Psoas muscle (tissue), 8 donors: ENCODE results near the gene FBXW8. TPM values are rescaled to one million over a fixed set of nuclear protein-coding genes. Genes with fewer than 3 reads are reported as not detected.

Experiments used
- ATAC-seq, 4 donors: fragments of 200-7000 bp; cut with Tn5 transposase; one replicate each; pipeline ENCODE4 v1.9.1; 2020; ENCODE audit warnings: moderate library complexity in 3 of 4, mild to moderate bottlenecking in 2 of 4
- DNase-seq, 2 donors: peaks; one replicate each; pipeline ENCODE4 v3.0.0-alpha.2; 2020
- H3K27ac ChIP-seq: fragments of 200-600 bp; one replicate; pipeline ENCODE4 v1.8.0; 2022
- H3K27me3 ChIP-seq, 3 donors: fragments of 200-600 bp in 1 of 3; one replicate each; pipeline versions ENCODE4 v1.6.1 to v1.8.0; 2013 to 2022; ENCODE audit warnings: low read length in 2 of 3, mild to moderate bottlenecking in 2 of 3, moderate library complexity in 1 of 3; ENCODE audit not compliant: insufficient read depth in 3 of 3
- H3K36me3 ChIP-seq, 2 donors: fragments of 200-600 bp in 1 of 2; one replicate each; pipeline versions ENCODE4 v1.6.1 to v1.8.0; 2013 to 2022; ENCODE audit warnings: low read depth in 1 of 2, mild to moderate bottlenecking in 1 of 2, moderate library complexity in 1 of 2; ENCODE audit not compliant: insufficient read depth in 1 of 2
- H3K4me1 ChIP-seq: fragments of 200-600 bp; one replicate; pipeline ENCODE4 v1.8.0; 2022
- H3K4me3 ChIP-seq: fragments of 200-600 bp; one replicate; pipeline ENCODE4 v1.8.0; 2022; ENCODE audit warnings: mild to moderate bottlenecking
- H3K9me3 ChIP-seq: fragments of 200-600 bp; one replicate; pipeline ENCODE4 v1.8.0; 2022
- WGBS, 3 donors: extraction: QIAGEN DNeasy Blood & Tissue Kit; methylation state at CpG; one replicate each; pipeline versions ENCODE4 v1.1.6 to v1.1.7; 2013; 5-methylcytosine and 5-hydroxymethylcytosine counted together
- intact Hi-C, 2 donors: fragments of 100-400 bp; cut with DNase I; formaldehyde crosslinking; loops; one replicate each; pipeline versions ENCODE4 v1.11.0 to v1.14.2; 2022
- polyA plus RNA-seq, 3 donors: library from polyadenylated mRNA; stranded (reverse); fragments of 200-250 nt; gene quantifications; one replicate each; pipeline ENCODE4 v1.2.3, GENCODE V29; 2013
- total RNA-seq, 4 donors: library from RNA; stranded (reverse); fragmentation: NEBNext Ultra II Directional in 2 of 4; extraction: Animal tissue kit (Norgen Biotek cat#: 25700) in 2 of 4; gene quantifications; one replicate each; pipeline versions ENCODE4 v1.2.1 to v1.2.4, GENCODE V29; 2021 to 2023
- TF ChIP-seq, protein P1 (sequence below): fragments of 200-600 bp; IDR thresholded peaks from one replicate; pipeline ENCODE4 v1.8.0; 2022; ENCODE audit warnings: antibody characterized with exemption
- donor health status: healthy with polysubstance abuse.
- donor health status: DM: no; HTN: no; CAD: no; lungs with moderate emphysema.
- donor health status: Bipolar disorder and iron deficiency.
- donor health status: healthy.
- donor health status: DM: yes; HTN: yes; CAD: no.
- donor health status: DM: no; HTN: no; CAD: no.
- donor health status: DM: no; HTN: no; CAD: no.
- donor health status: DM: yes; HTN: yes; CAD: no.

FBXW8 gene
- total and polyA plus RNA-seq, 7 donors = 1.1 to 5.7 (median 3.0) TPM

DNA sequence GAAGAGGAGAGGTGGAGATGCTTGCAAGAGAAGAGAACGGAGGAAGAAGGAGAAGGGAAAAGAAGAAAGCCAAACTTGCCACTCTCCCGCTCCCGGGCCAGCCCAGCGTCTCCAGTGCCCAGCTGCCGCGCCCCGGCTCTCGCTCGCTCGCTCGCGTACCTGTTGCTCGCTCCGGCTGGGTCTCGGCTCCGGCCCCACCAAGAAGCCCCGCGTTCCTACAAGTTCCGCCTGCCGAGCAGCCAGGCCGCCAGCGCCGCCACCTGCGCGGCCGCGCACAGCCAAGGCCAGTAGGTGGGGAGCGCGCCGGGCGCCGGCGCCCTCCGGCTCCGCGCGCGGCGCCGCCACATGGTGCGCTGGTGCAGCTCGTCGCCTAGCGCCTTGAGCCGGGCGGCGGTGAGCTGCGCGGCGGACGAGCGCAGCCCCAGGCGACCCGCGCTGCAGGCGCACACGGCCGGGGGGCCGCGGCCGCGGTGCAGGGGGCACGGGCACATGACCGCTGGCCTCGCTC lies 29.9 kb upstream of the FBXW8 start:
- 0 to 1% (median 1%) methylated on average over 40 to 65 of the region's 65 CpGs for WGBS, 3 donors
- Histone ChIP-seq H3K27ac (no peak overlapping the region), H3K4me3 (peak overlapping the region; percentile 62), H3K9me3 (no peaks in the 10 kb centered on the region), H3K36me3 (no peaks in the 10 kb centered on the region), H3K4me1 (peaks cover 34% of the 10 kb centered on the region), H3K27me3 (peaks cover 0 to 70% (median 38%) of the 10 kb centered on the region in 3 donors)
- peak in 1 of 2 donors; percentile 58 for DNase-seq
- intact Hi-C loops = loop anchor here in 1 of 2 donors (5.0 kb wide), 1 partner anchor 179 kb away; no protein-coding TSS in a partner anchor
- ATAC-seq = peak; percentile 84 to 93 (median 90)
- TF ChIP-seq, protein P1, sequence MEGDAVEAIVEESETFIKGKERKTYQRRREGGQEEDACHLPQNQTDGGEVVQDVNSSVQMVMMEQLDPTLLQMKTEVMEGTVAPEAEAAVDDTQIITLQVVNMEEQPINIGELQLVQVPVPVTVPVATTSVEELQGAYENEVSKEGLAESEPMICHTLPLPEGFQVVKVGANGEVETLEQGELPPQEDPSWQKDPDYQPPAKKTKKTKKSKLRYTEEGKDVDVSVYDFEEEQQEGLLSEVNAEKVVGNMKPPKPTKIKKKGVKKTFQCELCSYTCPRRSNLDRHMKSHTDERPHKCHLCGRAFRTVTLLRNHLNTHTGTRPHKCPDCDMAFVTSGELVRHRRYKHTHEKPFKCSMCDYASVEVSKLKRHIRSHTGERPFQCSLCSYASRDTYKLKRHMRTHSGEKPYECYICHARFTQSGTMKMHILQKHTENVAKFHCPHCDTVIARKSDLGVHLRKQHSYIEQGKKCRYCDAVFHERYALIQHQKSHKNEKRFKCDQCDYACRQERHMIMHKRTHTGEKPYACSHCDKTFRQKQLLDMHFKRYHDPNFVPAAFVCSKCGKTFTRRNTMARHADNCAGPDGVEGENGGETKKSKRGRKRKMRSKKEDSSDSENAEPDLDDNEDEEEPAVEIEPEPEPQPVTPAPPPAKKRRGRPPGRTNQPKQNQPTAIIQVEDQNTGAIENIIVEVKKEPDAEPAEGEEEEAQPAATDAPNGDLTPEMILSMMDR = no peak

DNA sequence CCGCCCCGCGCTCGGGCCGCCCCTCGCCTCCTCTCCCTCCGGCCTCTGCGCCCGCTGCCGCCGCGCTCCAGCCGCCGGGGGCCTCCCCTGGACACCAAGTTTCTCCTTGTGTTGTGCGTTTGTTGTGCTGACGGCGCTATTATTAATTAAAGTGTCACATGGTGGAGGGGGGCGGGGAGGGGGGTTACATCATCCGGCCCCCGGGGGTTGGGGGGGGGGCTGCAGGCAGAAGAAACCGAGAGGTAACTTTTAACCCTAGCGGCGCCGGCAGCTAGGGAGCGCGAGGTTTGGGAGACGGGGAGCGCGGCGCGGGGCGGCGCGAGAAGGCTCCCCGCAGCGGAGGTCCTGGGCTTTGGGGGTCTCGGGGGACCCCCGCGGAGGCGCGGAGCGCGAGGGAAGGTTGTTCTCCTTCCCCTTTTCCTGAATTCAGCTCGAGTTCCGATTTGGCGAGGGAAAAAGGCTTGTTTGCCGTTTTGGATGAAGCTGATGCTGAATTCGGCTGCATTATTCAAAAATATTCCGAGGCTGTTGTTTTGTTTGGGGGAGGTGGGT lies 29.3 kb upstream of the FBXW8 start, which contains the start of gene HRK:
HRK (minus strand) TSS at position 117 of the 552 bp plus-strand sequence. CDS start 134 bp downstream, outside the sequence.
- H3K9me3 ChIP-seq = no peaks in the 10 kb centered on the region
- WGBS, 3 donors = 0 to 1% (median 1%) methylated on average over 33 to 49 of the region's 49 CpGs
- no peaks in the 10 kb centered on the region for H3K36me3 ChIP-seq
- DNase-seq (no peak), ATAC-seq (peak in 1 of 4 donors; percentile 33)
- H3K4me3 ChIP-seq = peak within 1 kb of the TSS; percentile 62
- H3K27me3 ChIP-seq = peaks cover 0 to 65% (median 33%) of the 10 kb centered on the region in 3 donors
- TF ChIP-seq, protein P1 = no peak
- no peak within 1 kb of the TSS for H3K27ac ChIP-seq
- peaks cover 34% of the 10 kb centered on the region for H3K4me1 ChIP-seq
- intact Hi-C loops = loop anchor here in 1 of 2 donors (5.0 kb wide), 1 partner anchor 179 kb away; no protein-coding TSS in a partner anchor

DNA sequence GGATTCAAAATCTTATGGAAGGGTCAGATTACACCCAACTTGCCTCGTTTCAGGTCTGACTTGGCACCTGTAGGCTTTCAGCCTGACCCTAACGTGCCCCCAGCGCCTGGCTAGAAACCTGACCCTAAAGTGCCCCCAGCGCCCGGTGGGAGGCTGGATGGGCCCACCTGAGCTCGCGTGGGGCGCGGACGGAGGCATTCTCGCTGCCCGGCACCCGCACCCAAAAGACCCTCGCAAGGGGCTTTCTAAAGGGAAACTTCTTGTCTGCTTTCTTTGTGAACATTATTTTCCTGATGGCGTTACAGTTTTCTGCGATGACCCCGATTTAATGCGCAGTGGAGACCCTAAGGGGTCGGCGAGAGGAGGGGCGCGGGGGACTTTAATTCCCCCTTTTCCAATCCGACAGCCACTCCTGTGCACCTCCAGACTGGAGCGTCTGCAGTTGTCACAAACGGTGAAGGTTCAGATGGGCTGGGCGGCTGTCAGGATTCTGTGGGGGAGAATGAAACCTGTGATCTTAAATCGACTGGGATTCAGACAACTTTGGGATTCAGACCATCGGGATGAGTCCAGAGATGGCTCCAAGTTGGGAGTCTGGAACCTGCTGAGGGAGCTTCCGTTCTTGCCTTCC lies 28.8 kb upstream of the FBXW8 start:
- peaks cover 0 to 59% (median 29%) of the 10 kb centered on the region in 3 donors for H3K27me3 ChIP-seq
- ATAC-seq = no peak
- no peak overlapping the region for H3K27ac ChIP-seq
- TF ChIP-seq, protein P1 = no peak
- intact Hi-C loops = loop anchor here in 1 of 2 donors (5.0 kb wide), 1 partner anchor 180 kb away; no protein-coding TSS in a partner anchor
- no peaks in the 10 kb centered on the region for H3K9me3 ChIP-seq
- H3K4me3 ChIP-seq = peak overlapping the region; percentile 62
- WGBS, 3 donors = 2 to 5% (median 4%) methylated on average over 29 of the region's 29 CpGs
- peaks cover 34% of the 10 kb centered on the region for H3K4me1 ChIP-seq
- DNase-seq = no peak
- H3K36me3 ChIP-seq = no peaks in the 10 kb centered on the region

DNA sequence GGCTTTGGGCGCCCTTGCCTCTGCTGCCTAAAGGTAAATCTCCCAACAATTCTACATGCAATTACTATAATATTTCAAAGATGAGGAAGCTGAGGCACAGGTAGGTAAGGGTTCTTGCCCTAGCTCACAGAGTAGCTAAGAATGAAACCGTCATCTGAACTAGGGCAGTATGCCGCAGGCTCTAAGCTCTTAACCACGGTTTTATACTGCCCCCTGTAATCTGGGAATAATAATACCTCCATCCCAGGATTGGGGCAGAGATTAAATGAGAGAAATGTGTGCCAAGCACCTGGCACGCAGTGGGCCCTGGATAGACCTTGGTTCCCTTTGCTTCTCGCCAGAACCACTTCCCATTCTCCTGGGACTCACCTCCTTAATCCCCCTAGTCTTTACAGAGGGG lies 28.0 kb upstream of the FBXW8 start:
- Histone ChIP-seq H3K27ac (no peak overlapping the region), H3K9me3 (no peaks in the 10 kb centered on the region), H3K36me3 (no peaks in the 10 kb centered on the region), H3K27me3 (peaks cover 0 to 51% (median 25%) of the 10 kb centered on the region in 3 donors), H3K4me3 (no peak overlapping the region), H3K4me1 (peaks cover 34% of the 10 kb centered on the region)
- TF ChIP-seq, protein P1 = no peak
- ATAC-seq (no peak), DNase-seq (no peak)
- intact Hi-C loops = loop anchor here in 1 of 2 donors (5.0 kb wide), 1 partner anchor 180 kb away; no protein-coding TSS in a partner anchor
- 17 to 23% (median 22%) methylated on average over 6 of the region's 6 CpGs for WGBS, 3 donors
